A673 (cell line): ENCODE measurements around the gene KRT7.

ENCODE experiments used
- CTCF ChIP-seq: fragments of 300-800, 200-600 bp; sonication (generic); conservative IDR thresholded peaks from 2 replicates; pipeline ENCODE4 v1.5.1; 2017; ENCODE audit warnings: low read depth, mild to moderate bottlenecking, antibody characterized with exemption, low read length, moderate library complexity, mixed read lengths
- EZH2 ChIP-seq: fragments of 200-600 bp; sonication (generic); IDR thresholded peaks from 2 replicates; pipeline ENCODE4 v1.6.1; 2017; ENCODE audit warnings: borderline replicate concordance, low read depth, mild to moderate bottlenecking, mixed read lengths, antibody characterized with exemption, low read length; ENCODE audit not compliant: poor library complexity, severe bottlenecking

- TF ChIP-seq CTCF (no peak), EZH2 (no peak)
Observed at GRCh38 chr12:52270541-52271070, 37.6 kb downstream of the KRT7 start.
